ENCODE data around the gene LRRC39.

The LRRC39 gene

GRCh38 chr1:100198596-100198995 lies 20.5 kb upstream of the LRRC39 start:
- TF ChIP-seq EZH2 (IDR thresholded peaks at IDR 0.05; ENCODE audit: borderline replicate concordance, low read length) = no peak
- TF ChIP-seq, protein P1, sequence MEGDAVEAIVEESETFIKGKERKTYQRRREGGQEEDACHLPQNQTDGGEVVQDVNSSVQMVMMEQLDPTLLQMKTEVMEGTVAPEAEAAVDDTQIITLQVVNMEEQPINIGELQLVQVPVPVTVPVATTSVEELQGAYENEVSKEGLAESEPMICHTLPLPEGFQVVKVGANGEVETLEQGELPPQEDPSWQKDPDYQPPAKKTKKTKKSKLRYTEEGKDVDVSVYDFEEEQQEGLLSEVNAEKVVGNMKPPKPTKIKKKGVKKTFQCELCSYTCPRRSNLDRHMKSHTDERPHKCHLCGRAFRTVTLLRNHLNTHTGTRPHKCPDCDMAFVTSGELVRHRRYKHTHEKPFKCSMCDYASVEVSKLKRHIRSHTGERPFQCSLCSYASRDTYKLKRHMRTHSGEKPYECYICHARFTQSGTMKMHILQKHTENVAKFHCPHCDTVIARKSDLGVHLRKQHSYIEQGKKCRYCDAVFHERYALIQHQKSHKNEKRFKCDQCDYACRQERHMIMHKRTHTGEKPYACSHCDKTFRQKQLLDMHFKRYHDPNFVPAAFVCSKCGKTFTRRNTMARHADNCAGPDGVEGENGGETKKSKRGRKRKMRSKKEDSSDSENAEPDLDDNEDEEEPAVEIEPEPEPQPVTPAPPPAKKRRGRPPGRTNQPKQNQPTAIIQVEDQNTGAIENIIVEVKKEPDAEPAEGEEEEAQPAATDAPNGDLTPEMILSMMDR (IDR thresholded peaks at IDR 0.05; ENCODE audit: low read length) = no peak
- Histone ChIP-seq H3K36me3 (ENCODE audit: insufficient read depth, low read length) (peaks cover 39% of the 10 kb centered on the region), H2AFZ (ENCODE audit: low read length) (no peak overlapping the region), H4K20me1 (ENCODE audit: insufficient read depth, low read length) (no peaks in the 10 kb centered on the region), H3K27ac (ENCODE audit: low read depth, low read length, poor library complexity, severe bottlenecking) (no peak overlapping the region), H3K9me2 (ENCODE audit: low read depth, low read length) (no peaks in the 10 kb centered on the region), H3K4me2 (ENCODE audit: low read length) (no peak overlapping the region), H3K27me3 (ENCODE audit: insufficient read depth, low read length) (no peaks in the 10 kb centered on the region), H3K79me2 (ENCODE audit: insufficient read depth, low read length) (no peaks in the 10 kb centered on the region), H3K9me3 (ENCODE audit: low read length) (no peaks in the 10 kb centered on the region), H3K4me3 (ENCODE audit: low read depth, low read length, poor library complexity, severe bottlenecking) (no peak overlapping the region), H3K9ac (ENCODE audit: low read length) (no peak overlapping the region), H3K4me1 (ENCODE audit: insufficient read depth, low read length, severe bottlenecking) (no peaks in the 10 kb centered on the region), H3F3A (ENCODE audit: insufficient read depth, low read length) (no peaks in the 10 kb centered on the region)

DNA sequence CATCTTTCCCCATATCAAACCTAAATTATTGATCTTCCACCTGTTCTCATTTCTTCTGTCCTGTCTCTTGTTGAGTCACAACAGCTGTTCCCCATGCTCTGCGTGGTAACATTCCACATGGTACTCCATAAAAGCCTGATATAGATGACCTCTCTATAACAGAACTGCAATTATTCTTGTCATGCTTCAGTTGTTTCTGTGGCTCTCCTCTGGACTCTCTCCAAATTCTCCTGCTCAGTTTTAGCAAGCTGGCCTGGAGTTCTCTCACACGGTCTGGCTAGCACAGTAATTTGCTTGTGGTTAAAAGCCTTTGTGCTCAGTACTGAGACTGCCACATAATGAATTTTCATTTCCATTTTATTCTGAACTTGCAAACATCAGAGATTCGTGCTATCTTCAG lies 10.6 kb upstream of the LRRC39 start:
- Histone ChIP-seq H3K27ac (ENCODE audit: low read depth, low read length, poor library complexity, severe bottlenecking) (no peak overlapping the region), H4K20me1 (ENCODE audit: insufficient read depth, low read length) (no peaks in the 10 kb centered on the region), H3K9ac (ENCODE audit: low read length) (no peak overlapping the region), H3K9me3 (ENCODE audit: low read length) (no peaks in the 10 kb centered on the region), H3K27me3 (ENCODE audit: insufficient read depth, low read length) (no peaks in the 10 kb centered on the region), H3K4me1 (ENCODE audit: insufficient read depth, low read length, severe bottlenecking) (peaks cover 10% of the 10 kb centered on the region), H3K9me2 (ENCODE audit: low read depth, low read length) (no peaks in the 10 kb centered on the region), H3K4me3 (ENCODE audit: low read depth, low read length, poor library complexity, severe bottlenecking) (no peak overlapping the region), H3K4me2 (ENCODE audit: low read length) (no peak overlapping the region), H3K36me3 (ENCODE audit: insufficient read depth, low read length) (no peaks in the 10 kb centered on the region), H3K79me2 (ENCODE audit: insufficient read depth, low read length) (no peaks in the 10 kb centered on the region), H3F3A (ENCODE audit: insufficient read depth, low read length) (no peaks in the 10 kb centered on the region), H2AFZ (ENCODE audit: low read length) (no peak overlapping the region)
- TF ChIP-seq EZH2 (IDR thresholded peaks at IDR 0.05; ENCODE audit: borderline replicate concordance, low read length) = no peak
- TF ChIP-seq, protein P1 (IDR thresholded peaks at IDR 0.05; ENCODE audit: low read length) = no peak

- H3K4me1 ChIP-seq (ENCODE audit: insufficient read depth, low read length, severe bottlenecking) = peaks cover 10% of the 10 kb centered on the region
- H3K27me3 ChIP-seq (ENCODE audit: insufficient read depth, low read length) = no peaks in the 10 kb centered on the region
- no peaks in the 10 kb centered on the region for H3K9me2 ChIP-seq (ENCODE audit: low read depth, low read length)
- no peak overlapping the region for H3K27ac ChIP-seq (ENCODE audit: low read depth, low read length, poor library complexity, severe bottlenecking)
- H3K4me2 ChIP-seq (ENCODE audit: low read length) = no peak overlapping the region
- no peaks in the 10 kb centered on the region for H3K9me3 ChIP-seq (ENCODE audit: low read length)
- H3F3A ChIP-seq (ENCODE audit: insufficient read depth, low read length) = no peaks in the 10 kb centered on the region
- H3K36me3 ChIP-seq (ENCODE audit: insufficient read depth, low read length) = no peaks in the 10 kb centered on the region
- H3K4me3 ChIP-seq (ENCODE audit: low read depth, low read length, poor library complexity, severe bottlenecking) = no peak overlapping the region
- no peak overlapping the region for H3K9ac ChIP-seq (ENCODE audit: low read length)
- H4K20me1 ChIP-seq (ENCODE audit: insufficient read depth, low read length) = no peaks in the 10 kb centered on the region
- TF ChIP-seq, protein P1 (IDR thresholded peaks at IDR 0.05; ENCODE audit: low read length) = no peak
- H3K79me2 ChIP-seq (ENCODE audit: insufficient read depth, low read length) = no peaks in the 10 kb centered on the region
- no peak overlapping the region for H2AFZ ChIP-seq (ENCODE audit: low read length)
Measured at GRCh38 chr1:100187912-100188311, 9.9 kb upstream of the LRRC39 start.
